H1 (cell line): ENCODE data around the gene BAG2. TPM values are rescaled to one million over a fixed set of nuclear protein-coding genes. Genes with fewer than 3 reads are reported as not detected.

Source experiments
- CHD2 ChIP-seq: IDR thresholded peaks from 2 replicates; pipeline ENCODE4 v1.6.1; 2012; ENCODE audit warnings: low read length, improper control_type of control experiment
- CREB1 ChIP-seq: IDR thresholded peaks from 2 replicates; pipeline ENCODE4 v1.6.1; 2012; ENCODE audit warnings: inconsistent platforms
- EGR1 ChIP-seq: IDR thresholded peaks from 2 replicates; pipeline ENCODE4 v1.6.1; 2011; ENCODE audit warnings: low read depth, low read length, borderline replicate concordance
- FOSL1 ChIP-seq: IDR thresholded peaks from 2 replicates; pipeline ENCODE4 v1.6.1; 2011; ENCODE audit warnings: mild to moderate bottlenecking, low read depth, low read length, moderate library complexity; ENCODE audit not compliant: insufficient read depth
- GABPA ChIP-seq: IDR thresholded peaks from 2 replicates; pipeline ENCODE4 v1.6.1; 2011; ENCODE audit warnings: mild to moderate bottlenecking, low read length, moderate library complexity, borderline replicate concordance; ENCODE audit not compliant: insufficient read depth
- JUN ChIP-seq: IDR thresholded peaks from 2 replicates; pipeline ENCODE4 v1.6.1; 2011; ENCODE audit warnings: low read depth, mild to moderate bottlenecking, improper control_type of control experiment, low read length
- KDM5A ChIP-seq: fragments of 200-600 bp; IDR thresholded peaks from 2 replicates; pipeline ENCODE4 v1.7.1; 2012; ENCODE audit warnings: mild to moderate bottlenecking, low read length, inconsistent platforms, mixed read lengths
- POLR2A ChIP-seq, 2 experiments: IDR thresholded peaks; 1 replicate in 1 of 2; 2 replicates in 1 of 2; pipeline ENCODE4 v1.6.1; 2011; ENCODE audit warnings: low read depth in 2 of 2, low read length in 2 of 2, mild to moderate bottlenecking in 2 of 2; ENCODE audit errors: control extremely low read depth in 1 of 2
- SP2 ChIP-seq: IDR thresholded peaks from 2 replicates; pipeline ENCODE4 v1.6.1; 2012; ENCODE audit warnings: mild to moderate bottlenecking, low read length, inconsistent platforms
- SRF ChIP-seq: IDR thresholded peaks from 2 replicates; pipeline ENCODE4 v1.6.1; 2011; ENCODE audit warnings: mild to moderate bottlenecking, low read depth, low read length, moderate library complexity
- polyA plus RNA-seq, 7 experiments: library from polyadenylated mRNA; depleted of rRNA in 3 of 7; stranded (reverse) in 5 of 7; unstranded in 2 of 7; fragments of >200 nt in 5 of 7; fragments of 200-250 nt in 2 of 7; gene quantifications; 1 replicate in 5 of 7; 2 replicates in 1 of 7; 4 replicates in 1 of 7; pipeline versions ENCODE4 v1.2.1 to v1.2.3, GENCODE V29; 2011 to 2013; ENCODE audit warnings: missing spikeins in 2 of 7, mixed read lengths in 2 of 7
- total RNA-seq: library from RNA; stranded (reverse); fragmentation: NEBNext Ultra II Directional; extraction: Animal tissue kit (Norgen Biotek cat#: 25700); gene quantifications from 2 replicates; pipeline ENCODE4 v1.2.1, GENCODE V29; 2021
- TF ChIP-seq, protein P1 (sequence below): fragments of 300-600 bp; sonication (generic); IDR thresholded peaks from 2 replicates; pipeline ENCODE4 v1.7.1; 2012; ENCODE audit warnings: low read length, moderate library complexity, mild to moderate bottlenecking, inconsistent platforms; ENCODE audit not compliant: insufficient replicate concordance
- TF ChIP-seq, protein P2 (sequence below): IDR thresholded peaks from 2 replicates; pipeline ENCODE4 v1.6.1; 2012; ENCODE audit warnings: low read length, inconsistent platforms

Gene BAG2
- total and polyA plus RNA-seq, 2 of the 8 experiments (the other 6 are each of a cell fraction or from before 2014, with no cell fraction given): 4.4 to 7.4 TPM

DNA sequence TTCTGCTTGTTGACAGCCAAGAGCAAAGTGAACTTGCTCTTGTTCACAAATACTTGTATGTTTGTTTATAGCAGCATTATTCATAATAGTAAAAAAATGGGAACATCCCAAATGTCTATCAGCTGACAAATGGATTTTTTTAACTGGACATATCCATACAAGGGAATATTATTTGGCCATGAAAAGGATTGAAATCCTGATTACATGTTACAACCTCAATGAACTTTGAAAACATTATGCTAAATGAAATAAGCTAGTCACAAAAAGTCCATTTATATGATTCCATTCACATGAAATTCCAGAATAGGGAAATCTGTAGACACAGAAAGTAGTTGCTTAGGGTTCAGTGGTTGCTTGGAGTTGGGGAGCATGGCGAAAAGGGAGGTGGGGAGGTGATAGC, 28.4 kb upstream of the BAG2 start (continued):
- TF ChIP-seq, protein P1, sequence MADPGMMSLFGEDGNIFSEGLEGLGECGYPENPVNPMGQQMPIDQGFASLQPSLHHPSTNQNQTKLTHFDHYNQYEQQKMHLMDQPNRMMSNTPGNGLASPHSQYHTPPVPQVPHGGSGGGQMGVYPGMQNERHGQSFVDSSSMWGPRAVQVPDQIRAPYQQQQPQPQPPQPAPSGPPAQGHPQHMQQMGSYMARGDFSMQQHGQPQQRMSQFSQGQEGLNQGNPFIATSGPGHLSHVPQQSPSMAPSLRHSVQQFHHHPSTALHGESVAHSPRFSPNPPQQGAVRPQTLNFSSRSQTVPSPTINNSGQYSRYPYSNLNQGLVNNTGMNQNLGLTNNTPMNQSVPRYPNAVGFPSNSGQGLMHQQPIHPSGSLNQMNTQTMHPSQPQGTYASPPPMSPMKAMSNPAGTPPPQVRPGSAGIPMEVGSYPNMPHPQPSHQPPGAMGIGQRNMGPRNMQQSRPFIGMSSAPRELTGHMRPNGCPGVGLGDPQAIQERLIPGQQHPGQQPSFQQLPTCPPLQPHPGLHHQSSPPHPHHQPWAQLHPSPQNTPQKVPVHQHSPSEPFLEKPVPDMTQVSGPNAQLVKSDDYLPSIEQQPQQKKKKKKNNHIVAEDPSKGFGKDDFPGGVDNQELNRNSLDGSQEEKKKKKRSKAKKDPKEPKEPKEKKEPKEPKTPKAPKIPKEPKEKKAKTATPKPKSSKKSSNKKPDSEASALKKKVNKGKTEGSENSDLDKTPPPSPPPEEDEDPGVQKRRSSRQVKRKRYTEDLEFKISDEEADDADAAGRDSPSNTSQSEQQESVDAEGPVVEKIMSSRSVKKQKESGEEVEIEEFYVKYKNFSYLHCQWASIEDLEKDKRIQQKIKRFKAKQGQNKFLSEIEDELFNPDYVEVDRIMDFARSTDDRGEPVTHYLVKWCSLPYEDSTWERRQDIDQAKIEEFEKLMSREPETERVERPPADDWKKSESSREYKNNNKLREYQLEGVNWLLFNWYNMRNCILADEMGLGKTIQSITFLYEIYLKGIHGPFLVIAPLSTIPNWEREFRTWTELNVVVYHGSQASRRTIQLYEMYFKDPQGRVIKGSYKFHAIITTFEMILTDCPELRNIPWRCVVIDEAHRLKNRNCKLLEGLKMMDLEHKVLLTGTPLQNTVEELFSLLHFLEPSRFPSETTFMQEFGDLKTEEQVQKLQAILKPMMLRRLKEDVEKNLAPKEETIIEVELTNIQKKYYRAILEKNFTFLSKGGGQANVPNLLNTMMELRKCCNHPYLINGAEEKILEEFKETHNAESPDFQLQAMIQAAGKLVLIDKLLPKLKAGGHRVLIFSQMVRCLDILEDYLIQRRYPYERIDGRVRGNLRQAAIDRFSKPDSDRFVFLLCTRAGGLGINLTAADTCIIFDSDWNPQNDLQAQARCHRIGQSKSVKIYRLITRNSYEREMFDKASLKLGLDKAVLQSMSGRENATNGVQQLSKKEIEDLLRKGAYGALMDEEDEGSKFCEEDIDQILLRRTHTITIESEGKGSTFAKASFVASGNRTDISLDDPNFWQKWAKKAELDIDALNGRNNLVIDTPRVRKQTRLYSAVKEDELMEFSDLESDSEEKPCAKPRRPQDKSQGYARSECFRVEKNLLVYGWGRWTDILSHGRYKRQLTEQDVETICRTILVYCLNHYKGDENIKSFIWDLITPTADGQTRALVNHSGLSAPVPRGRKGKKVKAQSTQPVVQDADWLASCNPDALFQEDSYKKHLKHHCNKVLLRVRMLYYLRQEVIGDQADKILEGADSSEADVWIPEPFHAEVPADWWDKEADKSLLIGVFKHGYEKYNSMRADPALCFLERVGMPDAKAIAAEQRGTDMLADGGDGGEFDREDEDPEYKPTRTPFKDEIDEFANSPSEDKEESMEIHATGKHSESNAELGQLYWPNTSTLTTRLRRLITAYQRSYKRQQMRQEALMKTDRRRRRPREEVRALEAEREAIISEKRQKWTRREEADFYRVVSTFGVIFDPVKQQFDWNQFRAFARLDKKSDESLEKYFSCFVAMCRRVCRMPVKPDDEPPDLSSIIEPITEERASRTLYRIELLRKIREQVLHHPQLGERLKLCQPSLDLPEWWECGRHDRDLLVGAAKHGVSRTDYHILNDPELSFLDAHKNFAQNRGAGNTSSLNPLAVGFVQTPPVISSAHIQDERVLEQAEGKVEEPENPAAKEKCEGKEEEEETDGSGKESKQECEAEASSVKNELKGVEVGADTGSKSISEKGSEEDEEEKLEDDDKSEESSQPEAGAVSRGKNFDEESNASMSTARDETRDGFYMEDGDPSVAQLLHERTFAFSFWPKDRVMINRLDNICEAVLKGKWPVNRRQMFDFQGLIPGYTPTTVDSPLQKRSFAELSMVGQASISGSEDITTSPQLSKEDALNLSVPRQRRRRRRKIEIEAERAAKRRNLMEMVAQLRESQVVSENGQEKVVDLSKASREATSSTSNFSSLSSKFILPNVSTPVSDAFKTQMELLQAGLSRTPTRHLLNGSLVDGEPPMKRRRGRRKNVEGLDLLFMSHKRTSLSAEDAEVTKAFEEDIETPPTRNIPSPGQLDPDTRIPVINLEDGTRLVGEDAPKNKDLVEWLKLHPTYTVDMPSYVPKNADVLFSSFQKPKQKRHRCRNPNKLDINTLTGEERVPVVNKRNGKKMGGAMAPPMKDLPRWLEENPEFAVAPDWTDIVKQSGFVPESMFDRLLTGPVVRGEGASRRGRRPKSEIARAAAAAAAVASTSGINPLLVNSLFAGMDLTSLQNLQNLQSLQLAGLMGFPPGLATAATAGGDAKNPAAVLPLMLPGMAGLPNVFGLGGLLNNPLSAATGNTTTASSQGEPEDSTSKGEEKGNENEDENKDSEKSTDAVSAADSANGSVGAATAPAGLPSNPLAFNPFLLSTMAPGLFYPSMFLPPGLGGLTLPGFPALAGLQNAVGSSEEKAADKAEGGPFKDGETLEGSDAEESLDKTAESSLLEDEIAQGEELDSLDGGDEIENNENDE: no peak
- TF ChIP-seq FOSL1 (no peak), CHD2 (no peak), CREB1 (no peak), EGR1 (no peak), SRF (no peak), SP2 (no peak), GABPA (no peak), JUN (no peak), POLR2A (IDR thresholded peaks at IDR 0.05; ENCODE audit: control extremely low read depth in 1 of 2, low read depth in 2 of 2, low read length in 2 of 2) (no peak), KDM5A (no peak)
- TF ChIP-seq, protein P2, sequence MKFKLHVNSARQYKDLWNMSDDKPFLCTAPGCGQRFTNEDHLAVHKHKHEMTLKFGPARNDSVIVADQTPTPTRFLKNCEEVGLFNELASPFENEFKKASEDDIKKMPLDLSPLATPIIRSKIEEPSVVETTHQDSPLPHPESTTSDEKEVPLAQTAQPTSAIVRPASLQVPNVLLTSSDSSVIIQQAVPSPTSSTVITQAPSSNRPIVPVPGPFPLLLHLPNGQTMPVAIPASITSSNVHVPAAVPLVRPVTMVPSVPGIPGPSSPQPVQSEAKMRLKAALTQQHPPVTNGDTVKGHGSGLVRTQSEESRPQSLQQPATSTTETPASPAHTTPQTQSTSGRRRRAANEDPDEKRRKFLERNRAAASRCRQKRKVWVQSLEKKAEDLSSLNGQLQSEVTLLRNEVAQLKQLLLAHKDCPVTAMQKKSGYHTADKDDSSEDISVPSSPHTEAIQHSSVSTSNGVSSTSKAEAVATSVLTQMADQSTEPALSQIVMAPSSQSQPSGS: no peak
